ENCODE results near the gene RREB1. TPM values are rescaled to one million over a fixed set of nuclear protein-coding genes. Genes with fewer than 3 reads are reported as not detected.

The RREB1 gene
- total RNA-seq, 1 experiment from 2014 or later = 30.7 TPM

DNA sequence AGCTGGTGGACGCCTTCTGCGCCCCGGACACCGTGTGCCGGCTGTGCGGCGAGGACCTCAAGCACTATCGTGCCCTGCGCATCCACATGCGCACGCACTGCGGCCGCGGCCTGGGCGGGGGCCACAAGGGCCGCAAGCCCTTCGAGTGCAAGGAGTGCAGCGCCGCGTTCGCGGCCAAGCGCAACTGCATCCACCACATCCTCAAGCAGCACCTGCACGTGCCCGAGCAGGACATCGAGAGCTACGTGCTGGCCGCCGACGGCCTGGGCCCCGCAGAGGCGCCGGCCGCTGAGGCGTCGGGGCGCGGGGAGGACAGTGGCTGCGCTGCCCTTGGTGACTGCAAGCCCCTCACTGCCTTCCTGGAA lies 122.5 kb downstream of the RREB1 start:
- H3K9me3 ChIP-seq (ENCODE audit: control insufficient read depth, insufficient read depth, low read depth, low read length) = no peaks in the 10 kb centered on the region
- H3K4me1 ChIP-seq (ENCODE audit: control insufficient read depth, insufficient read depth, low read length) = no peaks in the 10 kb centered on the region
- no TSS peak for BruUV-seq (replicated peaks)
- intact Hi-C loops (cut with micrococcal nuclease; ENCODE audit: unreplicated experiment) = no loop called here
- TF ChIP-seq CTCF (IDR thresholded peaks at IDR 0.05) = no peak
- no peak for TF ChIP-seq SIN3A (IDR thresholded peaks at IDR 0.05; ENCODE audit: borderline replicate concordance, insufficient read depth, low read depth, low read length)
- TF ChIP-seq POLR2AphosphoS5 (IDR thresholded peaks at IDR 0.05; ENCODE audit: low read depth, low read length) = no peak
- TF ChIP-seq REST (IDR thresholded peaks at IDR 0.05; ENCODE audit: insufficient read depth in 1 of 2, low read depth in 2 of 2, low read length in 1 of 2) = no peak
- TF ChIP-seq TCF7L2 (IDR thresholded peaks at IDR 0.05; ENCODE audit: low read depth, low read length) = no peak
- H3K27ac ChIP-seq (ENCODE audit: low read length) = no peak overlapping the region
- ATAC-seq = no peak
- in situ Hi-C loops (cut with HindIII; ENCODE audit: low pct_unique_long_range_greater_than_20kb, low sequenced_read_pairs) = no loop called here
- POLR2A ChIA-PET = no interaction called here
- DNase-seq (ENCODE audit: low read depth, low spot score) = no peak
- CTCF ChIA-PET = no interaction called here
- H3K27me3 ChIP-seq (ENCODE audit: control insufficient read depth, insufficient read depth, low read length) = no peaks in the 10 kb centered on the region
- no peak overlapping the region for H3K4me3 ChIP-seq (ENCODE audit: low read depth in 2 of 2, low read length in 2 of 2)
- peaks cover 5% of the 10 kb centered on the region; the same call in 1 of the 2 replicates for H3K36me3 ChIP-seq (ENCODE audit: control insufficient read depth, insufficient read depth, low read length)

- Histone ChIP-seq H3K4me1 (ENCODE audit: control insufficient read depth, insufficient read depth, low read length) (no peaks in the 10 kb centered on the region), H3K36me3 (ENCODE audit: control insufficient read depth, insufficient read depth, low read length) (peaks cover 5% of the 10 kb centered on the region; the same call in 1 of the 2 replicates), H3K4me3 (ENCODE audit: low read depth in 2 of 2, low read length in 2 of 2) (no peak overlapping the region), H3K27ac (ENCODE audit: low read length) (no peak overlapping the region), H3K9me3 (ENCODE audit: control insufficient read depth, insufficient read depth, low read depth, low read length) (no peaks in the 10 kb centered on the region), H3K27me3 (ENCODE audit: control insufficient read depth, insufficient read depth, low read length) (no peaks in the 10 kb centered on the region)
- in situ Hi-C loops (cut with HindIII; ENCODE audit: low pct_unique_long_range_greater_than_20kb, low sequenced_read_pairs) = no loop called here
- TF ChIP-seq SIN3A (IDR thresholded peaks at IDR 0.05; ENCODE audit: borderline replicate concordance, insufficient read depth, low read depth, low read length) (no peak), TCF7L2 (IDR thresholded peaks at IDR 0.05; ENCODE audit: low read depth, low read length) (no peak), CTCF (IDR thresholded peaks at IDR 0.05) (no peak), POLR2AphosphoS5 (IDR thresholded peaks at IDR 0.05; ENCODE audit: low read depth, low read length) (no peak), REST (IDR thresholded peaks at IDR 0.05; ENCODE audit: insufficient read depth in 1 of 2, low read depth in 2 of 2, low read length in 1 of 2) (no peak)
- DNase-seq (ENCODE audit: low read depth, low spot score) = no peak
- ChIA-PET POLR2A (no interaction called here), CTCF (no interaction called here)
- no peak for ATAC-seq
- no TSS peak for BruUV-seq (replicated peaks)
- intact Hi-C loops (cut with micrococcal nuclease; ENCODE audit: unreplicated experiment) = no loop called here
Measured at GRCh38 chr6:7230956-7231713, 123.4 kb downstream of the RREB1 start.
